K562 (cell line): ENCODE results near the gene COLQ. TPM values are rescaled to one million over a fixed set of nuclear protein-coding genes. Genes with fewer than 3 reads are reported as not detected.

ENCODE experiments used
- ATAC-seq: fragments of 200-7000 bp; cut with Tn5 transposase; 3 replicates; pipeline ENCODE4 v1.9.1; 2020; ENCODE audit warnings: moderate library complexity
- BruUV-seq: library from RNA; stranded (reverse); fragments of 400-500 nt; replicated peaks from 2 replicates; lab custom pipeline; 2021; lab: Mats Ljungman, UMichigan
- CTCF ChIA-PET: fragments of 300-600 bp; formaldehyde crosslinking; extraction: SDS; loops from one replicate; lab custom pipeline; 2021; ENCODE audit warnings: low intra/inter-chr PET ratio; lab: Yijun Ruan, JAX
- POLR2A ChIA-PET: fragments of 300-600, 350-650 bp; sonication (Branson Sonifier 250); formaldehyde crosslinking; extraction: SDS; loops from one replicate; lab custom pipeline; 2021; ENCODE audit warnings: antibody characterized with exemption, inconsistent platforms; lab: Yijun Ruan, JAX
- DNase-seq, 4 experiments: peaks; one replicate each; pipeline versions ENCODE4 v3.0.0 to v3.0.0-alpha.2; 2011 to 2018; ENCODE audit warnings: low spot score in 3 of 4, mixed read lengths in 3 of 4; ENCODE audit errors: extremely low read depth in 1 of 4
- FAIRE-seq: peaks from 2 replicates; lab custom pipeline; 2011; peaks lifted over from hg19 to GRCh38; lab: Jason Lieb, UNC
- H2AFZ ChIP-seq: 2 replicates; pipeline ENCODE4 v1.6.0; 2011; ENCODE audit warnings: low read depth, low read length, control low read depth, inconsistent platforms
- H3K27ac ChIP-seq: fragments of 200-600 bp; 3 replicates; pipeline ENCODE4 v1.8.0; 2011; ENCODE audit warnings: low read depth, mild to moderate bottlenecking, control low read depth, inconsistent platforms, low read length, moderate library complexity, mixed read lengths; ENCODE audit errors: extremely low read depth
- H3K27me3 ChIP-seq, 2 experiments: fragments of 300-600 bp in 1 of 2; 2 replicates in 1 of 2; 3 replicates in 1 of 2; pipeline versions ENCODE4 v1.6.0 to v1.8.0; 2011; ENCODE audit warnings: inconsistent platforms in 2 of 2, low read length in 2 of 2, mild to moderate bottlenecking in 1 of 2, mixed read lengths in 1 of 2, moderate library complexity in 1 of 2; ENCODE audit not compliant: control insufficient read depth in 2 of 2, insufficient read depth in 2 of 2
- H3K36me3 ChIP-seq: fragments of 300-600 bp; 3 replicates; pipeline ENCODE4 v1.8.0; 2011; ENCODE audit warnings: mild to moderate bottlenecking, low read length, inconsistent platforms; ENCODE audit not compliant: control insufficient read depth, insufficient read depth
- H3K4me1 ChIP-seq, 2 experiments: fragments of 200-600 bp in 1 of 2; replicated peaks in 1 of 2; 2 replicates in 1 of 2; 3 replicates in 1 of 2; pipeline versions ENCODE4 v1.5.1 to v1.8.0; 2011; ENCODE audit warnings: inconsistent platforms in 2 of 2, low read length in 2 of 2, mild to moderate bottlenecking in 1 of 2, mixed read lengths in 1 of 2, moderate library complexity in 1 of 2; ENCODE audit not compliant: control insufficient read depth in 2 of 2, insufficient read depth in 2 of 2
- H3K4me2 ChIP-seq: 2 replicates; pipeline ENCODE4 v1.6.1; 2011; ENCODE audit warnings: low read length, control low read depth, inconsistent platforms, mixed read lengths; ENCODE audit not compliant: insufficient read depth
- H3K4me3 ChIP-seq: fragments of 200-600 bp; sonication (generic), shearing (Covaris generic); 2 replicates; pipeline ENCODE4 v1.5.1; 2016; ENCODE audit warnings: control low read depth, inconsistent platforms
- H3K79me2 ChIP-seq: fragments of 200-600 bp; 3 replicates; pipeline ENCODE4 v1.8.0; 2011; ENCODE audit warnings: low read length, inconsistent platforms; ENCODE audit not compliant: control insufficient read depth, insufficient read depth
- H3K9ac ChIP-seq, 2 experiments: 2 replicates each; pipeline versions ENCODE4 v1.6.0 to v1.6.1; 2011; ENCODE audit warnings: low read depth in 2 of 2, low read length in 2 of 2, control low read depth in 1 of 2, inconsistent platforms in 1 of 2, mild to moderate bottlenecking in 1 of 2, mixed read lengths in 1 of 2; ENCODE audit not compliant: insufficient read depth in 1 of 2
- H3K9me1 ChIP-seq: one replicate; pipeline ENCODE4 v1.6.0; 2011; ENCODE audit warnings: inconsistent platforms, mild to moderate bottlenecking, low read length, moderate library complexity; ENCODE audit not compliant: control insufficient read depth, insufficient read depth
- H3K9me3 ChIP-seq: replicated peaks from 2 replicates; pipeline ENCODE4 v1.5.1; 2011; ENCODE audit warnings: low read depth, low read length, inconsistent platforms; ENCODE audit not compliant: control insufficient read depth, insufficient read depth
- H4K20me1 ChIP-seq: replicated peaks from 2 replicates; pipeline ENCODE4 v1.6.1; 2011; ENCODE audit warnings: low read length, inconsistent platforms, mixed read lengths; ENCODE audit not compliant: control insufficient read depth, insufficient read depth
- ETS2 ChIP-seq: IDR thresholded peaks from 2 replicates; pipeline ENCODE4 v1.6.1; 2016; ENCODE audit warnings: borderline replicate concordance, missing genetic modification characterization, mild to moderate bottlenecking, moderate library complexity, missing compliant biosample characterization; ENCODE audit not compliant: poor library complexity, severe bottlenecking
- FOXJ2 ChIP-seq: fragments of 200-800 bp; sonication (Bioruptor generic); IDR thresholded peaks from 2 replicates; pipeline ENCODE4 v1.6.1; 2016; ENCODE audit warnings: missing genetic modification characterization, missing compliant biosample characterization
- HMGN3 ChIP-seq: IDR thresholded peaks from 2 replicates; pipeline ENCODE4 v1.6.1; 2011; ENCODE audit warnings: borderline replicate concordance, low read depth, mild to moderate bottlenecking, mixed read lengths, low read length; ENCODE audit not compliant: insufficient read length; ENCODE audit errors: extremely low read depth
- KAT2B ChIP-seq: IDR thresholded peaks from one replicate; pipeline ENCODE4 v1.6.1; 2012; ENCODE audit warnings: low read depth, mild to moderate bottlenecking, control low read depth, inconsistent platforms, low read length, moderate library complexity
- MXI1 ChIP-seq: IDR thresholded peaks from 2 replicates; pipeline ENCODE4 v1.6.1; 2011; ENCODE audit warnings: low read depth, mild to moderate bottlenecking, improper control_type of control experiment, low read length
- PHF8 ChIP-seq: fragments of 200-600 bp; sonication (generic); IDR thresholded peaks from 2 replicates; pipeline ENCODE4 v1.6.1; 2012; ENCODE audit warnings: mixed run types, mild to moderate bottlenecking, inconsistent platforms, low read length, moderate library complexity, borderline replicate concordance
- RFX5 ChIP-seq: IDR thresholded peaks from 2 replicates; pipeline ENCODE4 v1.6.1; 2011; ENCODE audit warnings: low read depth, mild to moderate bottlenecking, improper control_type of control experiment, low read length
- RREB1 ChIP-seq: fragments of 250-450 bp; sonication (Bioruptor Pico); IDR thresholded peaks from 2 replicates; pipeline ENCODE4 v1.4.0; 2020
- SMARCA5 ChIP-seq: fragments of 450-650 bp; IDR thresholded peaks from 2 replicates; pipeline ENCODE4 v1.6.1; 2016
- SRSF9 ChIP-seq: fragments of 200-400 bp; formaldehyde crosslinking; IDR thresholded peaks from 2 replicates; pipeline ENCODE4 v1.6.1; 2017; ENCODE audit warnings: low read depth, low read length, borderline replicate concordance
- STAT5B ChIP-seq: fragments of 250-450 bp; sonication (Bioruptor Pico); IDR thresholded peaks from 2 replicates; pipeline ENCODE4 v1.8.0; 2021; ENCODE audit warnings: mild to moderate bottlenecking, inconsistent platforms
- WGBS: fragments of 100-300 bp; shearing (Covaris generic); methylation state at CpG from one replicate; pipeline ENCODE4 v1.1.6; 2016; ENCODE audit warnings: low coverage, mixed read lengths; ENCODE audit not compliant: insufficient coverage; ENCODE audit errors: missing lambda C conversion rate; 5-methylcytosine and 5-hydroxymethylcytosine counted together
- in situ Hi-C: fragments of 300-500 bp; cut with MboI; formaldehyde crosslinking; loops from 4 replicates; pipeline ENCODE4 v1.15.0; 2018; ENCODE audit warnings: inconsistent platforms, mixed read lengths
- intact Hi-C: fragments of 100-400 bp; cut with micrococcal nuclease; formaldehyde crosslinking; loops from 2 replicates; pipeline ENCODE4 v1.14.2; 2022
- polyA plus RNA-seq, 8 experiments: library from polyadenylated mRNA; depleted of rRNA in 4 of 8; stranded (reverse) in 5 of 8; unstranded in 3 of 8; fragments of >200 nt; fragmentation: Nextera tagmentation in 2 of 8; fragmentation: Illumina TruSeq in 1 of 8; extraction: Ambion mirVana in 2 of 8; extraction: Trizol in 1 of 8; gene quantifications; 2 replicates each; pipeline versions ENCODE4 v1.2.1 to v1.2.3, GENCODE V29; 2011 to 2014; ENCODE audit warnings: inconsistent platforms in 1 of 8, missing spikeins in 1 of 8
- total RNA-seq, 7 experiments: library from RNA; depleted of rRNA in 6 of 7; stranded (reverse); fragments of >200 nt in 6 of 7; fragmentation: Illumina TruSeq in 2 of 7; extraction: Trizol in 2 of 7; gene quantifications; 2 replicates each; pipeline versions ENCODE4 v1.2.1 to v1.2.3, GENCODE V29; 2011 to 2021; ENCODE audit warnings: low replicate concordance in 1 of 7

COLQ gene
- total and polyA plus RNA-seq, 9 of the 15 experiments (the other 6 are each of a cell fraction or from before 2014, with no cell fraction given) = 0.04 to 0.36 (median 0.27) TPM; not detected in 4

GRCh38 chr3:15439476-15439875 lies 82.0 kb downstream of the COLQ start (continued):
- TF ChIP-seq STAT5B (no peak), MXI1 (no peak), RREB1 (CRISPR knock-in tag) (no peak), ETS2 (tag) (no peak), SRSF9 (no peak)

GRCh38 chr3:15438983-15439382 lies 82.5 kb downstream of the COLQ start:
- no peaks in the 10 kb centered on the region for H3K9me3 ChIP-seq
- DNase-seq = no peak
- intact Hi-C loops (no loop called here), in situ Hi-C loops (no loop called here)
- CTCF ChIA-PET = no interaction called here
- no peaks in the 10 kb centered on the region for H3K9me1 ChIP-seq
- POLR2A ChIA-PET = no interaction called here
- FAIRE-seq = no peak
- H4K20me1 ChIP-seq = no peaks in the 10 kb centered on the region
- no peaks in the 10 kb centered on the region for H3K4me1 ChIP-seq
- H3K4me2 ChIP-seq = no peak overlapping the region
- ATAC-seq = no peak
- H3K27ac ChIP-seq = no peak overlapping the region
- 90% methylated on average over 4 of the region's 4 CpGs for WGBS
- peaks cover 81% of the 10 kb centered on the region for H3K36me3 ChIP-seq
- no peak overlapping the region for H2AFZ ChIP-seq
- TF ChIP-seq FOXJ2 (tag) = no peak
- TF ChIP-seq PHF8 = no peak
- no peak for TF ChIP-seq KAT2B
- no peak for TF ChIP-seq RFX5
- TF ChIP-seq SMARCA5 = no peak
- no peak for TF ChIP-seq HMGN3
- H3K9ac ChIP-seq = no peak overlapping the region
- no TSS peak for BruUV-seq
- H3K27me3 ChIP-seq = no peaks in the 10 kb centered on the region
- H3K4me3 ChIP-seq = no peak overlapping the region
- H3K79me2 ChIP-seq = no peaks in the 10 kb centered on the region
